ENCODE data around the gene MTAP.

MTAP gene

DNA sequence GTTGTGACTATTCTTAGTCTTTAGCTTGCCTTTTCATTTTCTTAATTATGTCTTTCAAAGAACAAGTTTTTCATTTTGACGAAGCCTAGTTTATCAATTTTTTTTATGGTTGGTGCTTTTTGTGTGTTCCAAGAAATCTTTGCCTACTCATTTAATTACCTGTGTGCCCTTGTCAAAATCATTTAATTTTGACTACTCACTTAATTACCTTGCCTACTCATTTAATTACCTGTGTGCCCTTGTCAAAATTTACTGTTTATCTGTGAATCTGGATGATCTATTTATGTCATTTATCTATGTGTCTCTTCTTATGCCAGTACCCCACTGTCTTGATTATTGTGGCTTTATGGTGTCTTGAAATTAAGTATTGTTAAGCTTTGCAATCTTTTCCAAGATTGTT lies 63.9 kb downstream of the MTAP start:
- H3K9ac ChIP-seq (ENCODE audit: low read depth, low read length), result no peak overlapping the region
- H3K4me2 ChIP-seq (ENCODE audit: insufficient read depth, low read length), result no peak overlapping the region
- H2AFZ ChIP-seq (ENCODE audit: low read depth, low read length), result no peak overlapping the region
- DNase-seq, result no peak
- H3K4me3 ChIP-seq (ENCODE audit: low read depth in 1 of 2, low read length in 2 of 2), result no peak overlapping the region
- H4K20me1 ChIP-seq (ENCODE audit: insufficient read depth, low read length), result no peaks in the 10 kb centered on the region
- no peak overlapping the region for H3K27ac ChIP-seq (ENCODE audit: low read length)
- no peaks in the 10 kb centered on the region for H3K4me1 ChIP-seq (ENCODE audit: insufficient read depth, low read length)
- H3K36me3 ChIP-seq (ENCODE audit: insufficient read depth, low read length), result peaks cover 68% of the 10 kb centered on the region
- TF ChIP-seq, protein P1, sequence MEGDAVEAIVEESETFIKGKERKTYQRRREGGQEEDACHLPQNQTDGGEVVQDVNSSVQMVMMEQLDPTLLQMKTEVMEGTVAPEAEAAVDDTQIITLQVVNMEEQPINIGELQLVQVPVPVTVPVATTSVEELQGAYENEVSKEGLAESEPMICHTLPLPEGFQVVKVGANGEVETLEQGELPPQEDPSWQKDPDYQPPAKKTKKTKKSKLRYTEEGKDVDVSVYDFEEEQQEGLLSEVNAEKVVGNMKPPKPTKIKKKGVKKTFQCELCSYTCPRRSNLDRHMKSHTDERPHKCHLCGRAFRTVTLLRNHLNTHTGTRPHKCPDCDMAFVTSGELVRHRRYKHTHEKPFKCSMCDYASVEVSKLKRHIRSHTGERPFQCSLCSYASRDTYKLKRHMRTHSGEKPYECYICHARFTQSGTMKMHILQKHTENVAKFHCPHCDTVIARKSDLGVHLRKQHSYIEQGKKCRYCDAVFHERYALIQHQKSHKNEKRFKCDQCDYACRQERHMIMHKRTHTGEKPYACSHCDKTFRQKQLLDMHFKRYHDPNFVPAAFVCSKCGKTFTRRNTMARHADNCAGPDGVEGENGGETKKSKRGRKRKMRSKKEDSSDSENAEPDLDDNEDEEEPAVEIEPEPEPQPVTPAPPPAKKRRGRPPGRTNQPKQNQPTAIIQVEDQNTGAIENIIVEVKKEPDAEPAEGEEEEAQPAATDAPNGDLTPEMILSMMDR (IDR thresholded peaks at IDR 0.05; ENCODE audit: borderline replicate concordance, extremely low read depth, low read length, poor library complexity, severe bottlenecking), result no peak
- no peak for TF ChIP-seq EZH2 (IDR thresholded peaks at IDR 0.05; ENCODE audit: borderline replicate concordance, low read depth, low read length, severe bottlenecking)
- ATAC-seq (ENCODE audit: insufficient read depth, low read depth), result no peak
- no peaks in the 10 kb centered on the region for H3K9me3 ChIP-seq (ENCODE audit: insufficient read depth, low read length, severe bottlenecking)
- no peaks in the 10 kb centered on the region for H3K79me2 ChIP-seq (ENCODE audit: insufficient read depth, low read length)
- H3K27me3 ChIP-seq (ENCODE audit: insufficient read depth, low read length, poor library complexity), result no peaks in the 10 kb centered on the region

DNA sequence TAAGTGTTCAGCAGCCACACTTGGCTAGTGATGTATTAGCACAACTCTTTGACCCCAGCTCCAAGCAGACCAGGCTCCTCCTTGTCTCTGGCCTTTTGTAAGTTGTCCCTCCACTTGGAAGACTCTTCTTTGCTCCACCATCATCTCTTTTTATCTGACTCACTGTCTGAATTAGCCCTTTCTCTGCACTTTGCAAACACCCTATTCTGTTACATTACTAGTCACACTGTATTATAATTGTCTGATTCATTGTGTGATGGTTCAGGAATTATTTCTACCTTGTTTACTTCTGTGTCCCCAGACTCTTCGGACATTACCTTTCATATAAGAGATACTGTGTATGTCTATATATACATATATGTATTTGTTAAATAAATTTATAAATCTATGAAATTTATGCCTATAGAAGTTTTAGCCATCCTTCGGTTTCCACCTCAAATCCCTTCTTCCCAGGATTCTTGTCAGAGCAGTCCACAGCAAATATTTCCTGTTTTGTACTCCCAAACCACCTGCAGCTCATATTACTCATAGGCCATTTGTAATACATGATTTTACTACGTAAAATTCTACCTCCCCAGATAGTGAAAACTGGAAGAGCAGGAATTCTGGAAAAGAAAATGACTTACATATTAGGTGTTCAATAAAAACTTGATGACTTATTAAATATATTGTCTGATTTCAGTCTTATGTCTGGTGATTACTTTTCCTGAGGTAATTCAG lies 69.0 kb downstream of the MTAP start:
- ATAC-seq (ENCODE audit: insufficient read depth, low read depth), result no peak
- H3K27ac ChIP-seq (ENCODE audit: low read length), result no peak overlapping the region
- peaks cover 32% of the 10 kb centered on the region; the same call in 1 of the 2 replicates for H3K36me3 ChIP-seq (ENCODE audit: insufficient read depth, low read length)
- H3K4me3 ChIP-seq (ENCODE audit: low read depth in 1 of 2, low read length in 2 of 2), result no peak overlapping the region
- H3K9me3 ChIP-seq (ENCODE audit: insufficient read depth, low read length, severe bottlenecking), result no peaks in the 10 kb centered on the region
- H3K4me2 ChIP-seq (ENCODE audit: insufficient read depth, low read length), result no peak overlapping the region
- H3K27me3 ChIP-seq (ENCODE audit: insufficient read depth, low read length, poor library complexity), result no peaks in the 10 kb centered on the region
- TF ChIP-seq EZH2 (IDR thresholded peaks at IDR 0.05; ENCODE audit: borderline replicate concordance, low read depth, low read length, severe bottlenecking), result no peak
- no peak overlapping the region for H3K9ac ChIP-seq (ENCODE audit: low read depth, low read length)
- peaks cover 4% of the 10 kb centered on the region; the same call in 1 of the 2 replicates for H3K79me2 ChIP-seq (ENCODE audit: insufficient read depth, low read length)
- no peak for DNase-seq
- no peak overlapping the region for H2AFZ ChIP-seq (ENCODE audit: low read depth, low read length)
- H3K4me1 ChIP-seq (ENCODE audit: insufficient read depth, low read length), result no peaks in the 10 kb centered on the region
- no peaks in the 10 kb centered on the region for H4K20me1 ChIP-seq (ENCODE audit: insufficient read depth, low read length)

DNA sequence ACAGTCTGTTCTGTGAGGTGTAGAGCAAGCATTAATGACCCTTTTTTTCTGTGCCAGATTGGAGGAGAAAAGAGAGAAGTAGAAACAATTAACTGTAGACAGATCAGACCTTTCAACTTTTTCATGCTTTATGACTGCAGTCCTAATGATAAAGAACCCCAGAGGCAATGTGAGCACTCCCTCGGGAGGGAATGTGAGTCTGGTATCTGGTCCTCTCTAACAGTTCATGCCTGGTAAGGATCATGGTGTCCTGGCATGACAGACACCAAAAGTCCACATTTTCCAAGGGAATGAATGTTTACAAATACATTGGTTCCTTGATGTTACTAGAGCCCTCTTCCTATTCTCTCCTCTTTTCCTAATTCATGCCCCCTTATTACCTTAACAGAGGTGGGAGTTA lies 70.3 kb downstream of the MTAP start:
- no peak overlapping the region for H3K9ac ChIP-seq (ENCODE audit: low read depth, low read length)
- H3K36me3 ChIP-seq (ENCODE audit: insufficient read depth, low read length), result peaks cover 27% of the 10 kb centered on the region; the same call in 1 of the 2 replicates
- no peaks in the 10 kb centered on the region for H4K20me1 ChIP-seq (ENCODE audit: insufficient read depth, low read length)
- no peaks in the 10 kb centered on the region for H3K9me3 ChIP-seq (ENCODE audit: insufficient read depth, low read length, severe bottlenecking)
- no peaks in the 10 kb centered on the region for H3K27me3 ChIP-seq (ENCODE audit: insufficient read depth, low read length, poor library complexity)
- no peak overlapping the region for H3K27ac ChIP-seq (ENCODE audit: low read length)
- no peak overlapping the region for H3K4me3 ChIP-seq (ENCODE audit: low read depth in 1 of 2, low read length in 2 of 2)
- H2AFZ ChIP-seq (ENCODE audit: low read depth, low read length), result no peak overlapping the region
- no peak overlapping the region for H3K4me2 ChIP-seq (ENCODE audit: insufficient read depth, low read length)
- no peak for DNase-seq
- no peaks in the 10 kb centered on the region for H3K4me1 ChIP-seq (ENCODE audit: insufficient read depth, low read length)
- TF ChIP-seq, protein P1 (IDR thresholded peaks at IDR 0.05; ENCODE audit: borderline replicate concordance, extremely low read depth, low read length, poor library complexity, severe bottlenecking), result no peak
- TF ChIP-seq EZH2 (IDR thresholded peaks at IDR 0.05; ENCODE audit: borderline replicate concordance, low read depth, low read length, severe bottlenecking), result no peak
- H3K79me2 ChIP-seq (ENCODE audit: insufficient read depth, low read length), result peaks cover 7% of the 10 kb centered on the region; the same call in 1 of the 2 replicates
- no peak for ATAC-seq (ENCODE audit: insufficient read depth, low read depth)

DNA sequence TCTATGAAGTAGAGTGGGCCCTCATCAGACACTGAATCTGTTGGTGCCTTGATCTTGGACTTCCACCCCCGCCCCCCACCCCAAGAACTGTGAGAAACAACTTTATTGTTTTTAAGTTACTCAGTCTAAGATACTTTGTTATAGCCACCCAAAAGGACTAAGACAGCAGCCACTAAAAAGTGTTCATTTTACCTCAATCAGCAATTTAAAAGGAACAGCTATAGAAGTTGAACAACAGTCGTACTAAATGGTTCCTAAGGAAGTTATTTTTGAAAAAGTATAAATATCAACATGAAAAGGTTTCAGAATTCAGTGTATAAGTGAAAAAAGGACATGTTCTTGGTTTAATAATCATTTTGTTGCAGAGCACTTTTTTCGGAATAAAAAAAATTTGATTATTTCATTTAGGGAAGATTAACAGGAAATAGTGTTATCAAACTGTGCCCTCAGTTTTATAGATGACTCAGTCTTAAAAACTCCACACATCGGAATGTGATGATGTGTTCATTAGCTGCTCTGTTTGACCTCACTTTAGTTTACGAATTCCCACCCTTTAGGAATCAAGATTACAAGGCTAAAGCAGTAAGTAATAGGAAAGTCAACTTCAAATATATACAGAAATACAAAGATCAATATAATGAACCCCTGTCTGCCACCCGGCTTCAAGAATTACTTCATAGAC lies 71.2 kb downstream of the MTAP start:
- ATAC-seq (ENCODE audit: insufficient read depth, low read depth), result no peak
- Histone ChIP-seq H2AFZ (ENCODE audit: low read depth, low read length) (no peak overlapping the region), H3K36me3 (ENCODE audit: insufficient read depth, low read length) (peaks cover 18% of the 10 kb centered on the region; the same call in 1 of the 2 replicates)

More for the DNA sequence above, 71.2 kb downstream of the MTAP start:
- TF ChIP-seq, protein P1 (IDR thresholded peaks at IDR 0.05; ENCODE audit: borderline replicate concordance, extremely low read depth, low read length, poor library complexity, severe bottlenecking), result no peak
- TF ChIP-seq EZH2 (IDR thresholded peaks at IDR 0.05; ENCODE audit: borderline replicate concordance, low read depth, low read length, severe bottlenecking), result no peak
- H3K9me3 ChIP-seq (ENCODE audit: insufficient read depth, low read length, severe bottlenecking), result no peaks in the 10 kb centered on the region
- H3K4me1 ChIP-seq (ENCODE audit: insufficient read depth, low read length), result no peaks in the 10 kb centered on the region
- no peak for DNase-seq
- H3K9ac ChIP-seq (ENCODE audit: low read depth, low read length), result no peak overlapping the region
- no peaks in the 10 kb centered on the region for H3K27me3 ChIP-seq (ENCODE audit: insufficient read depth, low read length, poor library complexity)
- peaks cover 9% of the 10 kb centered on the region; the same call in 1 of the 2 replicates for H3K79me2 ChIP-seq (ENCODE audit: insufficient read depth, low read length)
- H4K20me1 ChIP-seq (ENCODE audit: insufficient read depth, low read length), result no peaks in the 10 kb centered on the region
- H3K4me2 ChIP-seq (ENCODE audit: insufficient read depth, low read length), result no peak overlapping the region
- H3K4me3 ChIP-seq (ENCODE audit: low read depth in 1 of 2, low read length in 2 of 2), result no peak overlapping the region
- H3K27ac ChIP-seq (ENCODE audit: low read length), result no peak overlapping the region
